NCI-H2227 treated with DMSO at 0.1 percent for 48 hours (cell line): ENCODE measurements around the gene ARHGEF19.
A peak's percentile ranks its signal among the peaks of the same experiment; 100 is the strongest.
"Not testable (repeated sequence)": the region's sequence is repeated elsewhere in the genome, so short reads cannot be mapped to it uniquely, and the experiment has no call there.

Source experiments
- DNase-seq: peaks from one replicate; lab custom pipeline; 2025; lab: John Stamatoyannopoulos, UW

ARHGEF19 gene

GRCh38 chr1:16180291-16180824 is 32.1 kb downstream of the ARHGEF19 start:
- no peak for DNase-seq

- no peak for DNase-seq
These were observed 33.6 kb downstream of the ARHGEF19 start for GRCh38 chr1:16178596-16179497.

DNA sequence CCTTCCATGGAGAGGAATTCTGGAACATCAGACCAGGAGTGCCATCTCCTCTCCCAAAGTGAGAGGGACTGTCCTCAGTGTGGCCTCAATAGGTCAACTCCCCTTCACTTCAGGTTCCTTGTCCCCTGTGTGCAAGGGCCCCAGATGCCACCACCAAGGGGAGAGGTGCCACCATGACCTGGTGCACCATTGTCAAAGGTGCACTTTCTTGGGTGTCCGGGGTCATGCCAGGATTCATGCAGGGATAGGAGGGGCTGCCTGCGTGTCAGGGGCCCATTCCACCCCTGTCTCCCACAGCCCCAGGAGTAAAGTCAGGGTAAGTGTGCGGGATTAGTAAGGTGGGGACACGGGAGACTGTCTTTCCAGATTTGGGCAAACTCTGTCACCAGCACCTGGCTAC is 35.1 kb downstream of the ARHGEF19 start:
- DNase-seq = no peak

DNA sequence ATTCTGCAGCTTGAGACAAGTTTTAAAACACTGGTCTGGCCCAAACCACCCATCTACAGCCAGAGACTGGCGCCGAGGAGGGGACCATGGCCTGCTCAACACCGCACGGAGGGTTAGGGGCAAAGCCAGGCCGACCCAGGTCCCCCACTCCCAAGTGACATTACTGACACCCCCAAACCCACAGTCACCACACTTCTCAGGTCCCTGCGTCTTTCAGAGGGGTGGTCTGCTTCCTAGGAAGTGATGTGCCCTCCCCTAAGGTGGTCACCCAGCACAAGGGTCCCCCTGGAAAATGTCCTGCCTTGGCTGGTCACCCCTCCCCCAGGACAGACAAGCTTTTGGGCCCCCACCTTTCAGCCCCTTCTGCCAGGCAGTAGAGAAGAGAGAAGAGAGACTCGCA is 35.8 kb downstream of the ARHGEF19 start:
- no peak for DNase-seq

- DNase-seq = no peak
These were observed 36.6 kb downstream of the ARHGEF19 start for GRCh38 chr1:16175610-16176553.

- no peak for DNase-seq
These were observed 37.4 kb downstream of the ARHGEF19 start for GRCh38 chr1:16174886-16175598.

DNA sequence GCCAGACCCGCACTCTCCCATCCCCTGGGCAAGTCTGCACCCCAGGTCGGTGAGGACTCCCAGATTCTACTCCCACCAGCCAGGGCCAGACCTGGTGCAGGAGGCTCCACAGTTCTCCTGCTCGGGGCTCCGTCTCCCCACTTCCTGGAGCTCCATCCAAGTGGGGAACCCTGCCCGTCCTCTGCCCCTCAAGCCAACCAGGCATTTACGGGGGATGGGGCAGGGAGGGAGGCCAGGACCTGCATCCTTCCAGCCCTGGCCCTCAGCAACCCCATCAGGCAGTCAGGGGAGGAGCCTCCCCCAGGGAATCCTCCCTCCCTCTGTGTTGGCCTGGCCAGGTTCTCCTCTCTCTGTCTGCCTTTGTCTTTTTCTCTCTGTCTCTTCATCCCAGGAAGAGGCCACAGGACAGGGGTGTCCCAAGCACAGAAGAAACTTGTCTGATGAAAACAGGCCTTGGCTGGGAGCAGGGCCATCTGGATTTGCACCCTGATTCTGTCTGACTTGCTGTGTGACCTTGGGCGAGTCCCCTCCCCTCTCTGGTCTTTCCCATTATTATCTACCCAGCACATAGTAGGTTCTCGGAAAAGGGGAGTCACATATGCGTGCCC is 38.1 kb downstream of the ARHGEF19 start:
- DNase-seq = no peak

GRCh38 chr1:16173447-16174260 is 38.8 kb downstream of the ARHGEF19 start:
- no peak for DNase-seq

DNA sequence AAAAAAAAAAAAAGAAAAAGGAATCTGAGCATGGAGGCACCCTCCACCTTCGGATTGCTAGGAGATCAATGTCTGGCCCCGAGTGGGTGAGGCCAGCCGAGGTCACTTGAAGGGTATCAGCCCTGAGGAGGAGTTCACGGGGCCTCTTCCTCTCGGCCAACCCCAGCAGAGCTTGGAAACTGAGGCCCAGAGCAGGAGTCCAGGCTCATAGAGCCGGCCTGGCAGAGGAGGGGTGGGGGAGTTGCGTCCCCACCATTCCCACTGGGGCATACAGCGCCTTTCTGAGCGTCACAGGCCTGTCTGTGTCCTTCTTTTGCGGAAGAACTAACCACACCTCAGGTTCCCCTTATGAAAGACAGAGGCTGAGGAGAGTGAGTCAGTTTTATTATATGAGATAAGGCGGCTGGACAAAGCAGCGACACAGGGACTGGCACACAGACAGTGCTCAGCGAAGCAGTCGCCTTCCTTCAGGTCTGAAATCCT is 39.4 kb downstream of the ARHGEF19 start:
- no peak for DNase-seq

DNA sequence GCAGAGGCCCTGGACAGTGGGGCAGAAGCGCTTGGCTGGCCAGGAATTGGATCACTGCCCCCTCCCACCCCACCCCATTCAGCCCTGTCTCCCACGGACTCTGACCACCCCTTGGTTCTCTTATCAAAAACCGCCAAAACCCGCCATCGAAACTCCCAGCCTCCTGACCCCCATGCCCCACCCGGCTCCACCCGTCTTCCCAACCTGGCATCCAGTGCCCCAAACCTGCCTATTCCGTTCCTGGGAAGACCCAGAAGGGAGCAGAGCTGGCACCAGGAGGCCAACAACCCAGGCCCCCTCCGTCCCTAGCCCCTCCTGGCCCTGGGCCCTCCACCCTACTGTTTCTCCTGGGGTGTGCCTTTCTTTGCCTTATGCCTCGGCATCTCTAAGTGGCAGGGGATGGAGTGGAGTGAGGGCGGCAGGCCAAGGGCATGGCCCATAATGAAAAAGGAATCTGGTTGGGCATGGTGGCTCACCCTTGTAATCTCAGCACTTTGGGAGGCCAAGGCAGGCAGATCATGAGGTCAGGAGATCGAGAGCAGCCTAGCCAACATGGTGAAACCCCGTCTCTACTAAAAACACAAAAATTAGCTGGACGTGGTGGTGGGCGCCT is 40.1 kb downstream of the ARHGEF19 start:
- no peak for DNase-seq

DNA sequence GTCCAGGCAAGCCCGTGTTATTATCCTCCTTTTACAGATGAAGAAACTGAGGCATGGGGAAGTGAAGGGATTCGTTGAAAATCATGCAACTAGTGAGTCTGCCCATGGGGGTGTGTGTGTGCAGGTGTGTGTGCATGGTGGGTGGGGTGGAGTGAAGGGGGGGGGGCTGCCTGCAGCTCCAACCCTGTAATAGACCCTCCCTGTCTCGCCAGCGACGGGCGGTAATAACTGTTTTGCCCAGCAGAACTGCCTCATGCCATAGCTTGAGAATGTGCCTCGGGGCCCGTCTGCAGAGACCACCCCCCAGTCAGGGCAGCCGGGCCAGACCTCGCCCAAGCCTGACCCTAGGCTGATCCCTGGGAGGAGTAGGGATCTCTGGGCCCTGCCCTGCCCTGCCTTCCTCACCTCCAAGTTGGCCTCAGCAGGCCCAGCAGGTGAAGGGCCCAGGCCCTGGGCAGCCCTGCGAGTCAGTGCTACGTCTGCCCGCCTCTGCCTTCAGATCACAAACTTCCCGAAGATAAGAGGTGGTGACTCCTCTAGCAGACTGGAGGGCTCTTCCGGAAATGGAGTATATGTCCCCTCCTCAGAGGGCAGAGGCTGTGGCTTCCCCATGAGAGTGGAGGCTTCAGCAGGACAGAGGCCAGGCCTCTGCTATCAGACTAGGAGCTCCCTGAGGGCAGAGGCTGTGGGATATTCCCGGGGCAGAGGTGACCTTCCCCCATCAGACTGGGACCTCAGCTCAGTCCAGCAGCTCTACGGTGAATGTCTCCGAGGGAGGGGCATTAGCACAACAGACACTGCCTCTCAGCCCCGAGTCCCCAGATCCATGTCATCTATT is 40.9 kb downstream of the ARHGEF19 start:
- no peak for DNase-seq

- no peak for DNase-seq
These were observed 42.2 kb downstream of the ARHGEF19 start for GRCh38 chr1:16170283-16170673.

DNA sequence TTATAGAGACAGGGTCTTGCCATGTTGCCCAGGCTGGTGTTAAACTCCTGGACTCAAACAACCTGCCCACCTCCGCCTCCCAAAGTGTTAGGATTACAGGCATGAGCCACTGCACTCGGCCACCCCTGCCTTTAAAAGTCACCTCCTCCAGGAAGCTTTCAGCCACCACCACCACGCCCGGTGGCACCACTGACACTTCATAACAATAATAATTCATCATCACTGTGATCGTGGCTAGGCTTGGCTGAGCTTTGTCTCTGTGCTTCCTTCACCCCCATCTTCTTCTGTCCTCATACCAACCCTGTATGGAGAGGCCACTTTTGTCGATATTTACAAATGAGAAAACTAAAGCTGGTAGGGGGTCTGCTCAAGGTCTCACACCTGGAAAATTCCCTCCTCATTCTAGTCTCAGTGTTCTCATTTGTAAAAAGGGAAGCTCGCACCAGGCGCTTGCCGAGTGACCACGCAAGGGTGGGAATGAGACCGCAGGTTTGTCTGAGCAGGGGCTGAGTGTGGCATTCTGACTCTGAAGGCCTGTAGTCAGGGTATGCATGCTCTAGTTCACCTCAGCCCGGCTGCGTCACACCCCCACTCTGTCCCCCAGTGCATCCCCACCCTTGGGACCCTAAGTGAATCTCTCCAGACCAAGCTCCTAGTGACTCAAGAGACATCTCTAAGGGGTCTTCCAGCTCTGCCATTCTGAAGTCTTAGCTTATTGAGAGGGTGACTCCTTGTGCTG is 43.7 kb downstream of the ARHGEF19 start:
- DNase-seq = no peak

DNA sequence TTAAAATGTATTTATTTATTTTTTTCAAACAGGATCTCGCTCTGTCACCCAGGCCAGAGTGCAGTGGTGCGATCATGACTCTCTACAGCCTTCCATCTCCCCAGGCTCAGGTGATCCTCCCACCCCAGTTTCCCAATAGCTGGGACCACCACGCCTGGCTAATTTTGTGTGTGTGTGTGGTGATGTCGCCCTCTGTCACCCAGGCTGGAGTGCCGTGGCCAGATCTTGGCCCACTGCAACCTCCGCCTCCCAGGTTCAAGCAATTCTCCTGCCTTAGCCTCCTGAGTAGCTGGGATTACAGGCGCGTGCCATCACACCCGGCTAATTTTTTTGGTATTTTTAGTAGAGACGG is 44.3 kb downstream of the ARHGEF19 start:
- not testable (repeated sequence) for DNase-seq

GRCh38 chr1:16167331-16168143 is 44.9 kb downstream of the ARHGEF19 start:
- DNase-seq = peak; percentile 54

GRCh38 chr1:16166117-16166516 is 46.3 kb downstream of the ARHGEF19 start:
- no peak for DNase-seq

GRCh38 chr1:16165548-16165947 is 46.9 kb downstream of the ARHGEF19 start:
- no peak for DNase-seq

DNA sequence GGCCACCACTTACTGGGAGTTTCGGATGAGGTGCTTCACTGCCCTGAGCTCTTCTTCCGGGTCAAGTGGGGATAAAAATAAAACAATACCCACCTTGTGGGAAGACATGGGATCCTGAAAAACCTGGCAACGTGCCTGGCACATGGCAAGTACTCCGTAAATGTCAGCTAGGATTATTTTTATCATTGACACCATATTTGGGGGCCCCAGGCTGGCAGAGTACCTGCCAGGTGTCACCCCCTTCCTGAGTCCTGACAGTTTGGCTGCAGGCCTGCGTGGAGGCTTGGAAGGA is 47.4 kb downstream of the ARHGEF19 start:
- DNase-seq = no peak
